CD4-positive, alpha-beta T cell (primary cell): ENCODE results near the gene LCN9. TPM values are rescaled to one million over a fixed set of nuclear protein-coding genes. Genes with fewer than 3 reads are reported as not detected.

Source experiments
- ATAC-seq: fragments of 200-7000 bp; cut with Tn5 transposase; one replicate; pipeline ENCODE4 v1.10.0; 2022; ENCODE audit warnings: mild to moderate bottlenecking; ENCODE audit not compliant: poor library complexity
- CTCF ChIA-PET: fragments of 350-600 bp; sonication (Branson Sonifier 250); formaldehyde crosslinking; loops from one replicate; lab custom pipeline; 2021; ENCODE audit warnings: antibody characterized with exemption, inconsistent platforms; lab: Charles Lee
- POLR2A ChIA-PET: fragments of 350-600 bp; sonication (Branson Sonifier 250); formaldehyde crosslinking; loops from one replicate; lab custom pipeline; 2021; ENCODE audit warnings: antibody characterized with exemption, inconsistent platforms; lab: Charles Lee
- DNase-seq, 14 experiments: peaks; one replicate each; pipeline ENCODE4 v3.0.0-alpha.2; 2013 to 2020; ENCODE audit warnings: mixed read lengths in 2 of 14
- H3K27ac ChIP-seq, 2 donors: one replicate each; pipeline versions ENCODE4 v1.5.1 to v1.7.0; 2013; ENCODE audit warnings: low read length in 2 of 2, low read depth in 1 of 2, mild to moderate bottlenecking in 1 of 2
- H3K27me3 ChIP-seq, 2 experiments: 1 replicate in 1 of 2; 2 replicates in 1 of 2; pipeline versions ENCODE4 v1.6.1 to v1.7.0; 2013; ENCODE audit warnings: low read length in 2 of 2, control low read depth in 1 of 2, mild to moderate bottlenecking in 1 of 2, moderate library complexity in 1 of 2; ENCODE audit not compliant: insufficient read depth in 2 of 2, control insufficient read depth in 1 of 2
- H3K36me3 ChIP-seq: one replicate; pipeline ENCODE4 v1.6.1; 2013; ENCODE audit warnings: low read length, control low read depth; ENCODE audit not compliant: insufficient read depth
- H3K4me1 ChIP-seq: one replicate; pipeline ENCODE4 v1.6.1; 2013; ENCODE audit warnings: low read length, control low read depth; ENCODE audit not compliant: insufficient read depth
- H3K4me3 ChIP-seq: one replicate; pipeline ENCODE4 v1.5.1; 2013; ENCODE audit warnings: mild to moderate bottlenecking, low read length, moderate library complexity
- H3K9me3 ChIP-seq, 2 experiments: 1 replicate in 1 of 2; 2 replicates in 1 of 2; pipeline versions ENCODE4 v1.6.1 to v1.7.0; 2013; ENCODE audit warnings: low read length in 2 of 2, mild to moderate bottlenecking in 2 of 2, control low read depth in 1 of 2, moderate library complexity in 1 of 2; ENCODE audit not compliant: control insufficient read depth in 1 of 2, insufficient read depth in 1 of 2
- H3K27ac Mint-ChIP-seq: one replicate; pipeline ENCODE4 v1.8.0; 2020; ENCODE audit warnings: mixed read lengths
- H3K27me3 Mint-ChIP-seq: one replicate; pipeline ENCODE4 v1.8.0; 2021; ENCODE audit warnings: mixed read lengths
- H3K36me3 Mint-ChIP-seq: one replicate; pipeline ENCODE4 v1.8.0; 2021; ENCODE audit warnings: low read depth, mixed read lengths
- H3K4me1 Mint-ChIP-seq: one replicate; pipeline ENCODE4 v1.8.0; 2021; ENCODE audit warnings: low read depth, mixed read lengths
- H3K4me3 Mint-ChIP-seq: one replicate; pipeline ENCODE4 v1.8.0; 2020; ENCODE audit warnings: mild to moderate bottlenecking, mixed read lengths
- H3K9me3 Mint-ChIP-seq: one replicate; pipeline ENCODE4 v1.8.0; 2020; ENCODE audit warnings: mixed read lengths
- intact Hi-C, 2 experiments: fragments of 100-400 bp; cut with DNase I in 1 of 2; cut with micrococcal nuclease in 1 of 2; formaldehyde crosslinking; loops; one replicate each; pipeline versions ENCODE4 v1.15.1 to v1.9.0; 2023 to 2025; cut with DNase I, micrococcal nuclease
- total RNA-seq, 174 experiments: library from RNA in 2 of 174; stranded (reverse) in 2 of 174; gene quantifications; one replicate each; pipeline ENCODE4 v1.2.3 and lab custom pipeline; 2021 to 2026
- TF ChIP-seq, protein P1 (sequence below): fragments of 200-600 bp; IDR thresholded peaks from one replicate; pipeline ENCODE4 v1.8.0; 2022; ENCODE audit warnings: antibody characterized with exemption, mild to moderate bottlenecking

The LCN9 gene
- total RNA-seq, 2 experiments from 2014 or later: not detected

DNA sequence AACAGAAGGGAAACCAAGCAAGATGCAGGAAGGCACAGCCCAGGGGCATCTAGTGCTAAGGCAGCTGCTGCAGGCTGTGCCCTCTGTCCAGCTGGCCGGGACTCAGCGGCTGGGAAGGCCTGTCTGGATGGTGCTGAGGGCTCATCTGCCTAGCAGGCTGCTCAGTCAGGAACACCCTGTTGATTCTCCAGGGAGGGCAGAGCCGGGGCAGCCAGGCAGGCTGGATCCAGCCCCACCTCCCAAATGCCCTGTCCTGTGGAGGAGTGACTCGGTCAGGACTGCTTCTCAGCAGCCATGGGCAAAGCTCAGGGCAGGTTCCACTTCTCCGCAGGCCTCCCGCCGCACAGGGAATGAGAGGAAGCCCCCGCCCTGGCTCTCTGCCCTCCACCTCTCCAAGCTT lies 7.8 kb upstream of the LCN9 start:
- H3K27me3 Mint-ChIP-seq: peaks cover 7% of the 10 kb centered on the region
- H3K27me3 ChIP-seq: no peaks in the 10 kb centered on the region
- CTCF ChIA-PET: no interaction called here
- no peaks in the 10 kb centered on the region for H3K4me1 ChIP-seq
- no peaks in the 10 kb centered on the region for H3K36me3 ChIP-seq
- H3K27ac Mint-ChIP-seq: no peak overlapping the region
- no peaks in the 10 kb centered on the region for H3K36me3 Mint-ChIP-seq
- H3K4me3 Mint-ChIP-seq: no peak overlapping the region
- H3K4me3 ChIP-seq: no peak overlapping the region
- no peaks in the 10 kb centered on the region for H3K9me3 Mint-ChIP-seq
- H3K27ac ChIP-seq: no peak overlapping the region
- POLR2A ChIA-PET: no interaction called here
- H3K4me1 Mint-ChIP-seq: no peaks in the 10 kb centered on the region
- DNase-seq (no peak), ATAC-seq (no peak)
- peaks cover 3% of the 10 kb centered on the region in 2 experiments for H3K9me3 ChIP-seq
- intact Hi-C loops: no loop called here
- TF ChIP-seq, protein P1, sequence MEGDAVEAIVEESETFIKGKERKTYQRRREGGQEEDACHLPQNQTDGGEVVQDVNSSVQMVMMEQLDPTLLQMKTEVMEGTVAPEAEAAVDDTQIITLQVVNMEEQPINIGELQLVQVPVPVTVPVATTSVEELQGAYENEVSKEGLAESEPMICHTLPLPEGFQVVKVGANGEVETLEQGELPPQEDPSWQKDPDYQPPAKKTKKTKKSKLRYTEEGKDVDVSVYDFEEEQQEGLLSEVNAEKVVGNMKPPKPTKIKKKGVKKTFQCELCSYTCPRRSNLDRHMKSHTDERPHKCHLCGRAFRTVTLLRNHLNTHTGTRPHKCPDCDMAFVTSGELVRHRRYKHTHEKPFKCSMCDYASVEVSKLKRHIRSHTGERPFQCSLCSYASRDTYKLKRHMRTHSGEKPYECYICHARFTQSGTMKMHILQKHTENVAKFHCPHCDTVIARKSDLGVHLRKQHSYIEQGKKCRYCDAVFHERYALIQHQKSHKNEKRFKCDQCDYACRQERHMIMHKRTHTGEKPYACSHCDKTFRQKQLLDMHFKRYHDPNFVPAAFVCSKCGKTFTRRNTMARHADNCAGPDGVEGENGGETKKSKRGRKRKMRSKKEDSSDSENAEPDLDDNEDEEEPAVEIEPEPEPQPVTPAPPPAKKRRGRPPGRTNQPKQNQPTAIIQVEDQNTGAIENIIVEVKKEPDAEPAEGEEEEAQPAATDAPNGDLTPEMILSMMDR: no peak

DNA sequence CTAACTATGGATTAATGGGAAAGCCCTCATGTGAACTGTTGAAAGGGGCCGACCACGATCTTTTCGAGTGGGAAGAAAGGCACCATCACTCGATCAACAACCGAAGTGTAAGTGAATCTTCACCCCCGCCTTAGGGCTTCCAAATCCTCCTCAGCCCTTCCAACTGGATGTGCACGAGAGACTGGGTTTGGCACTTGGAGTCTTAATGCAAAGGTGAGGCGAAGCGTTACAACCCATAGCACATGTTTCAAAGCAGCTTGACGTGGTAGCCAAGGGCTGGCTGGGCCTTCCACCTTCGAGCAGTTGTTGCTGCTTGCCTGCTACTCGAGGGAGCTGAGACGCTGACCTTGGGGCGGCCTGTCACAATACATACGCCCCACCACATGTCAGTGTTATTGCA lies 5.7 kb upstream of the LCN9 start:
- TF ChIP-seq, protein P1: no peak
- no peak overlapping the region for H3K4me3 ChIP-seq
- no peaks in the 10 kb centered on the region for H3K27me3 ChIP-seq
- ChIA-PET POLR2A (no interaction called here), CTCF (no interaction called here)
- H3K36me3 ChIP-seq: no peaks in the 10 kb centered on the region
- H3K4me3 Mint-ChIP-seq: no peak overlapping the region
- H3K27ac Mint-ChIP-seq: no peak overlapping the region
- peaks cover 7% of the 10 kb centered on the region for H3K27me3 Mint-ChIP-seq
- no peaks in the 10 kb centered on the region for H3K4me1 Mint-ChIP-seq
- no peak overlapping the region for H3K27ac ChIP-seq
- no peaks in the 10 kb centered on the region for H3K36me3 Mint-ChIP-seq
- ATAC-seq (no peak), DNase-seq (no peak)
- H3K9me3 ChIP-seq: no peaks in the 10 kb centered on the region
- H3K4me1 ChIP-seq: no peaks in the 10 kb centered on the region
- intact Hi-C loops: no loop called here
- no peaks in the 10 kb centered on the region for H3K9me3 Mint-ChIP-seq

DNA sequence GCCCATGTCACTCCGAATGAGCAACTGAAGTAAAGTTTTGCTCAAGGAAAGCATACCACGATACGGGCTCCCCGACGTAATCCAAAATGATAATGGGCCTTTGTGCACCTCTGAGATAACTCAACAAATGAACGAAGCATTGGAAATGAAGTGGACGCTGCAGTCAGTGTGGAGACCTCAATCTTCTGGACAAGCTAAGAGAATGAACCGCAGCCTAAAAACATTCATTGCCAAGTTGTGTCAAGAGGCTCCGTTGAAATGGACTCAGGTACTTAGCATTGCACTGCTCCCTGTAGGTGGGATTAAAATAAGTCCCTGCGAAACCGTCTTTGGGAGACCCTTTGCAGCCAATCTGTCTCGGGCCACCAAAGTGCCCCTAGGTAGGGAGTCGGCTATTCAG lies 3.9 kb upstream of the LCN9 start:
- ChIA-PET CTCF (no interaction called here), POLR2A (no interaction called here)
- H3K27ac Mint-ChIP-seq: no peak overlapping the region
- Histone ChIP-seq H3K4me1 (no peaks in the 10 kb centered on the region), H3K4me3 (no peak overlapping the region), H3K36me3 (no peaks in the 10 kb centered on the region), H3K9me3 (no peaks in the 10 kb centered on the region), H3K27me3 (no peaks in the 10 kb centered on the region), H3K27ac (no peak overlapping the region)
- H3K9me3 Mint-ChIP-seq: no peaks in the 10 kb centered on the region
- H3K36me3 Mint-ChIP-seq: no peaks in the 10 kb centered on the region
- TF ChIP-seq, protein P1: no peak
- DNase-seq (no peak), ATAC-seq (no peak)
- no peaks in the 10 kb centered on the region for H3K4me1 Mint-ChIP-seq
- intact Hi-C loops: no loop called here
- H3K27me3 Mint-ChIP-seq: peaks cover 7% of the 10 kb centered on the region
- H3K4me3 Mint-ChIP-seq: no peak overlapping the region
